GM12878 (cell line): ENCODE measurements around the gene DNAJC4.

Experiments used
- CTCF ChIP-seq, 3 experiments: IDR thresholded peaks in 2 of 3; conservative IDR thresholded peaks in 1 of 3; 2 replicates each; pipeline ENCODE4 v1.5.1; 2011; ENCODE audit warnings: low read depth in 3 of 3, low read length in 3 of 3, mild to moderate bottlenecking in 3 of 3, control low read depth in 2 of 3, moderate library complexity in 2 of 3, inconsistent platforms in 1 of 3, mixed read lengths in 1 of 3; ENCODE audit not compliant: control insufficient read depth in 2 of 3, insufficient read depth in 1 of 3; ENCODE audit errors: extremely low read depth in 1 of 3
- FOXK2 ChIP-seq: fragments of 450-650 bp; IDR thresholded peaks from 2 replicates; pipeline ENCODE4 v1.6.1; 2017; ENCODE audit warnings: mild to moderate bottlenecking, moderate library complexity
- MAX ChIP-seq: IDR thresholded peaks from 2 replicates; pipeline ENCODE4 v1.6.1; 2012; ENCODE audit warnings: low read depth, low read length, improper control_type of control experiment
- POLR2A ChIP-seq: IDR thresholded peaks from 2 replicates; pipeline ENCODE4 v1.6.1; 2011; ENCODE audit warnings: low read depth, mild to moderate bottlenecking, low read length
- POLR2AphosphoS5 ChIP-seq: IDR thresholded peaks from 2 replicates; pipeline ENCODE4 v1.6.1; 2011; ENCODE audit warnings: mild to moderate bottlenecking, low read length, inconsistent platforms
- ZZZ3 ChIP-seq: IDR thresholded peaks from 2 replicates; pipeline ENCODE4 v1.6.1; 2011; ENCODE audit warnings: low read depth; ENCODE audit not compliant: control insufficient read depth, insufficient read length
- TF ChIP-seq, protein P1 (sequence below): IDR thresholded peaks from 2 replicates; pipeline ENCODE4 v1.6.1; 2012; ENCODE audit warnings: mild to moderate bottlenecking, low read depth, low read length

DNA sequence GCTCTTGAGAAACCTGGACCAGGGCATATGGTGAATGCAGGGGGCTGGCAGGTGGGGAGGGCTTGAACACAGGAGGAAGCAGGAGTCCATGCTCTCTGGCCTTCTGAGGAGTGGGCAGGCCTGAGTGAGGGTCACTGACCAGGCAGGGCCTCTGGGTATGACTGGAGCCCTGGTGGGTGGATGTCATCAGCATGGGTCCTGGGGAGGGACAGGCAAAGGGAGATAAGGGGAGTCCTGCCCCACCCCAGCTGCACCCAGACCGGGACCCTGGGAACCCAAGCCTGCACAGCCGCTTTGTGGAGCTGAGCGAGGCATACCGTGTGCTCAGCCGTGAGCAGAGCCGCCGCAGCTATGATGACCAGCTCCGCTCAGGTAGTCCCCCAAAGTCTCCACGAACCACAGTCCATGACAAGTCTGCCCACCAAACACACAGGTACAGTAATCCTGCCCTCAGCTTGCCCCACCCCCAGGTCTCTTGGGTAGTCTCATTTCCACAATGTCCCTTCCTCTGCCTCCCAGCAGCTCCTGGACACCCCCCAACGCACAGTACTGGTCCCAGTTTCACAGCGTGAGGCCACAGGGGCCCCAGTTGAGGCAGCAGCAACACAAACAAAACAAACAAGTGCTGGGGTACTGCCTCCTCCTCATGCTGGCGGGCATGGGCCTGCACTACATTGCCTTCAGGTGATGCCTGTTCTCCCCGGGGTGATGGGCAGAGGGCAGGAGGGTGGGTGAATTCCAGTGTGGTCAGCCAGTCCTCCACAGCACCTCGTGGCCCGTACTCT, 2.0 kb downstream of the DNAJC4 start:
- TF ChIP-seq ZZZ3 (no peak), POLR2A (no peak), CTCF (IDR thresholded peaks at IDR 0.05 in 2 of 3, conservative IDR thresholded peaks at IDR 0.05 in 1 of 3; ENCODE audit: control insufficient read depth in 2 of 3, extremely low read depth in 1 of 3, insufficient read depth in 1 of 3, low read depth in 3 of 3, low read length in 3 of 3) (no peak), FOXK2 (no peak), MAX (no peak), POLR2AphosphoS5 (no peak)
- TF ChIP-seq, protein P1, sequence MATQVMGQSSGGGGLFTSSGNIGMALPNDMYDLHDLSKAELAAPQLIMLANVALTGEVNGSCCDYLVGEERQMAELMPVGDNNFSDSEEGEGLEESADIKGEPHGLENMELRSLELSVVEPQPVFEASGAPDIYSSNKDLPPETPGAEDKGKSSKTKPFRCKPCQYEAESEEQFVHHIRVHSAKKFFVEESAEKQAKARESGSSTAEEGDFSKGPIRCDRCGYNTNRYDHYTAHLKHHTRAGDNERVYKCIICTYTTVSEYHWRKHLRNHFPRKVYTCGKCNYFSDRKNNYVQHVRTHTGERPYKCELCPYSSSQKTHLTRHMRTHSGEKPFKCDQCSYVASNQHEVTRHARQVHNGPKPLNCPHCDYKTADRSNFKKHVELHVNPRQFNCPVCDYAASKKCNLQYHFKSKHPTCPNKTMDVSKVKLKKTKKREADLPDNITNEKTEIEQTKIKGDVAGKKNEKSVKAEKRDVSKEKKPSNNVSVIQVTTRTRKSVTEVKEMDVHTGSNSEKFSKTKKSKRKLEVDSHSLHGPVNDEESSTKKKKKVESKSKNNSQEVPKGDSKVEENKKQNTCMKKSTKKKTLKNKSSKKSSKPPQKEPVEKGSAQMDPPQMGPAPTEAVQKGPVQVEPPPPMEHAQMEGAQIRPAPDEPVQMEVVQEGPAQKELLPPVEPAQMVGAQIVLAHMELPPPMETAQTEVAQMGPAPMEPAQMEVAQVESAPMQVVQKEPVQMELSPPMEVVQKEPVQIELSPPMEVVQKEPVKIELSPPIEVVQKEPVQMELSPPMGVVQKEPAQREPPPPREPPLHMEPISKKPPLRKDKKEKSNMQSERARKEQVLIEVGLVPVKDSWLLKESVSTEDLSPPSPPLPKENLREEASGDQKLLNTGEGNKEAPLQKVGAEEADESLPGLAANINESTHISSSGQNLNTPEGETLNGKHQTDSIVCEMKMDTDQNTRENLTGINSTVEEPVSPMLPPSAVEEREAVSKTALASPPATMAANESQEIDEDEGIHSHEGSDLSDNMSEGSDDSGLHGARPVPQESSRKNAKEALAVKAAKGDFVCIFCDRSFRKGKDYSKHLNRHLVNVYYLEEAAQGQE, result no peak
